Measurements from ENCODE around the gene SRSF4.
A peak's percentile ranks its signal among the peaks of the same experiment; 100 is the strongest.
"Not testable (repeated sequence)": the region's sequence is repeated elsewhere in the genome, so short reads cannot be mapped to it uniquely, and the experiment has no call there.

SRSF4 gene

DNA sequence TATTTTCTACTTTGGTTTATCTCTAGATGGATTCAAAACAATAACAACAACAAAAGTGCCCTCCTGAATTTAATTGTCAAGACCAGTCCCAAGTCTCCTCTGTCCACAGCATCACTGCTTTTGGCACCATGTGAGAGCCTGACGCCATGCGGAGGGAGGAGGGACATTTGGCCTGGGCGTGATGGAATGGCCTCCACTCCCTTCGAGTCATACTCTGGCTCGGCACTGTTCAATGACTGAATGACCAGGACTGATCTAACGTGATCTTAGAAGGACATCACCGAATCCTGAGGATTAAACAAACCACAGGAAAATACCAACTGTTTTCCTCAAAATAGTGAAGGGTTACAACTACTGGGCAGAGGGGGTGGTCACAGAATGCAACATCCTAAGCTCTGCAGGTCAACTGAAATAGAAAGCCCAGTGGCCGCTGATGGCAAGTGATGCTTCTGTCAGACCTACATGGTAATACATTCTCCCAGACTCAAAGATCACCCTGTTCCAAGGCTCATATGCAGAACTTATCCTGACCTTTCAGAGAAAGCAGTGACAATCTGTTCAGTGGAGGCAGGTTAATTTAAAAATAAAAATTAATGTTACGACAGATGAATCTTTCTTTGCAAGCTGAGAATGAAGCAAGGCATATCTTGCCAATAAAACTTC lies 19.1 kb downstream of the SRSF4 start:
- DNase-seq = no peak

DNA sequence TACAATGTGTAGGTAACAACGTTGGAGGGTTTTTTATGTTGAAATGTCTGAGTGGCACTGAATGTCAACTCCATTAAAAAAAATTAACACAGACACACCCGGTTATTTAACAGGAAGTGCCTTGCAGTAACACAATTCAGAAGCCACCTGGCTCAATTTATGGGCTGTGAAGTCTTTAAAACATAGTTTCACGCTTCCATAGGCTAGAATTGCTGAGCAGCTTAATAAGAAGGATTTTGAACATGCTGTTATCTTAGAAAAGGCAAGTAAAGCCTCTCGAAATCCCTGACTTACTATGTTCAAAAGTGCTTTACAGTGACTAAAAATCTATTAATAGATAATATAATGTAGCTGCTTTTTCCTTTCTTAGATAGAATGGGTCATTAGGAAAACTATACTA lies 19.7 kb downstream of the SRSF4 start:
- no peak for DNase-seq

DNA sequence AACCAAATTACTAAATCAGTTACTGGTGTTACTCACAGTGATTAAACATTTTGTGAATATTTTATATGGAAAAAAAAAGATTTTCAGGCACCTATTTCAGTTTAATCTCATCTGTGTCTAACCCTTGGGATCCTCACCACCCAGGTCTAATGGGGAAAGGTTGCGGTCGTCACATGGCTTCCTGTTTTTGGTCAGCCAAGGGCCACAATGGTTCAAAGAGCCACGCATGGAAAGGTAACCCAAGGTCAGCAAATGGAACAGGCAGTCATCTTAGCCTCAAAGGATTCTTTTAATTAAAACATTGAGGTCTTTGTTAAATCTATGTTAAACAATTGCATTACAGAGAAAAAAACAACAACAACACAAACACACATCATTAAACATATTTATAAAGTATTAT lies 21.9 kb downstream of the SRSF4 start:
- DNase-seq = no peak

DNA sequence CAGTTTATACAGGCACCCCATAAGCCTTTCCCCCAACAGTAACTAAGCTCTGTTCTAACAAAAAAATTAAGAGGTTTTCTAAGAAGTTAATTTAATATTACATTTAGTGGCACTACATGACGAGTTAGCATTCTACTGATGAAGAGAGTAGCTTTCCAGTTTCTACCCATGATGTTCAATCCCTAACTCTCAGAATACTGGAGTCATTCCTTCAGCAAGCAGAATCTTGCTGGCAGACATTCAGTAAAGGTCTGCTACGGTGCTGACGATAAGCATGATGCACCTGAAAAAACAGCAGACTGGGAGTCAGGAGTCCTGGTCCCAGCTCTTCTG lies 24.5 kb downstream of the SRSF4 start:
- no peak for DNase-seq

DNA sequence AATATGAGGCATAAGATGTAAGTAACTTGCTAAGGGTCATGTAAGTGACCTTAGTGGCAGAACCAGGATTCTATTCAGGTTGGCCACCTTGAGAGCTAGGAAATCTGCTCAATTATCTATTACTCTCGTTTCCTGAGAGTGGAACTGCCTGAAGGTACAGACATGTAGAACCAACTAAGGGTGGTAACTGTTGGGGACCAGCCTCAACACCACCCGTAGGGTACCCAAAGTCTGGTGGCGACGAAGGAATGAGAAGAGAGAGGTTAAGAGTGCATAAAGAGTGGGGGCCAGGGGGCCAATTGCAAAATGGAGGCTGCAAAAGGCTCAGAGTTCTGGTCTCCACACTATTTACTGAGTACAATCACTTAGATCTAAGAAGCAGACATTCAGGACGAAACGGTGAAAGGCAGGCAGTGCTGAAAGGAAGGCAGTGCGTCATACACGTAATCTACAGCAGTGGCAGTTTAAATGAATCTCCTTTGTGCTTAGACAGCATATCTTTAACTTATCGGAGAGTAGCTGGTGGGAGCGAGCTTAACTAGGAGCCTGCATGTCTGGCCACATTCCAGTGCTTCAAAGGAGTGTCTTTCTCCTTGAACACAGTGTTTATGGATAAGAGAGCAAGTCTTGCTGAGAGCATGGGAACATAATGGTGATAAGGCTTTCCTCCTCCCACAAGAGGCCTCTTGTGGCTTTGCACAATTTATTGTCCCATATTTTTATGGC lies 25.0 kb downstream of the SRSF4 start:
- DNase-seq = no peak

DNA sequence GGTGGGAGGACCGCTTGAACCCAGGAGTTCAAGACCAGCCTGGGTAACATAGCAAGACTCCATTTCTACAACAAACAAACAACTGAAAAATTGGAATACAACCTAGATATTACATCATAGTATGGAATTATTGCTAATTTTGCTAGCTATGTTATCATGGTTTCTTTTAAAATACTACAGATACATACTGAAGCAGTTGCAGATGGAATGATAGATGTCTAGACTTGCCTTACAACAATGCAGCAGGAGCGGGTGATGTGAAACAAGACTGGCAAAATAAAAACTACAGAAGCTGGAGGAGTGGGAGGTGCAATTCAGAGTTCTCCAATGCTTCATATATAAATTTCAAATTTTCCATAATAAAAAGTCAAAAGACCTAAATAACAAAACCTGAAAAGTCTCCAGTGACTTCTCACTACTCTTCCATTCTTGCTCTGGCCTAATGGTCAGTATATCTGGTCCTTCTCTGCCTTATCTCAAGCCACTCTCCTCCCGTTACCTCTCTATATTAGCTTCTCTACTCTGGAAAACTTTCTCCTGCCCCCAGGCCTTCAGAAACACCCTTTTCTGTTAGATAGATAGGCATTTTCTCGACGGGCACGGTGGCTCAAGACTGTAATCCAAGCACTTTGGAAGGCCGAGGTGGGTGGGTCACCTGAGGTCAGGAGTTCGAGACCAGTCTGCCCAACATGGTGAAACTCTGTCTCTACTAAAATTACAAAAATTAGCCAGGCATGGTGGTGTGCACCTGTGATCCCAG lies 29.5 kb downstream of the SRSF4 start:
- no peak for DNase-seq

DNA sequence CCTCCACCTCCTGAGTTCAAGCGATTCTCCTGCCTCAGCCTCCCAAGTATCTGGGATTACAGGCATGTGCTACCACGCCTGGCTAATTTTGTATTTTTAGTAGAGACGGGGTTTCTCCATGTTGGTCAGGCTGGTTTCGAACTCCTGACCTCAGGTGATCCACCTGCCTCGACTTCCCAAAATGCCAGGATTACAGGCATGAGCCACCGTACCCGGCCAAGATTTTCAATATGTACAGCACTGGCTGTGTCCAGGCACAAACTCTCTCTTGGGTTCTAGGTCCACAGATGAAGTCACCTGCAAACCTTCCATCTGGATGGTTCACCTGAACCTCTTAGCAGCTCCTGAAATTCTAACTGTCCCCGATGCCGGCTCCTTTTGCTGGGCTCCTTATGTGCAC lies 31.4 kb downstream of the SRSF4 start:
- not testable (repeated sequence) for DNase-seq

DNA sequence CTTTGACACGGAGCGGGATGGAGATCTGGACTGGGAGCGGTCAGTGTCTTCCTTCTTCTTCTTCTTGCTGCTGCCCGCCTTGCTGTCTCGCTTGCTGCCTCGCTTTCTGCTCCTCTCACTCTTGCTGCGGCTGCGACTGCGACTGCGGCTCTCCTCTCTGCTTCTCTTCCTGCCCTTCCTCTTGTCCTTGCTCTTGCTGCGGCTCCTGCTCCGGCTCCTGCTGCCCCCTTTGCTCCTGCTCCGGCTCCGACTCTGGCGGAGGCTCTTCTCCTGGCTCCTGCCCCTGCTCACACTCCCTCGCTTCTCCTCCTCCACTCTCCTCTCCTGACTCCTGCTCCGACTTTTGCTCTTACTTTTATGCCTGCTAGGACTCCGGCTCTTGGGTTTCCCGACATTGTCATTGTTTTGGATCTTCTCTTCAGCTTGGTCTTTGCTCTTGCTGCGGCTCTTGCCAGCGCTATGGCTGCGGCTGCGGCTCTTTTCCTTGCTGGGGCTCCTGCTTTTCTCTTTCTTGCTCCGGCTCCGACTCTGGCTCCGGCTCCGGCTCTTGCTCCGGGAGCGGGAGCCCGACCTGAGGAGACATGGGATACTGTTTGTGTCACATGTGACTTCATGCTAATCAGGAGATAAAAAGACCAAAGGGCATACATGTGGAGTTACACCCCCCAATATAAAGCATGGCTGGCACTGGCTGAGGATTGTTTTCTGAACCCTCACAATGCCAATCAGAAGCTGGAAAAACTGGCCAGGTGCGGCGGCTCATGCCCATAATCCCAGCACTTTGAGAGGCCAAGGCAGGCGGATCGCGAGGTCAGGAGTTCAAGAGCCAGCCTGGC lies 32.8 kb downstream of the SRSF4 start:
- DNase-seq = no peak

DNA sequence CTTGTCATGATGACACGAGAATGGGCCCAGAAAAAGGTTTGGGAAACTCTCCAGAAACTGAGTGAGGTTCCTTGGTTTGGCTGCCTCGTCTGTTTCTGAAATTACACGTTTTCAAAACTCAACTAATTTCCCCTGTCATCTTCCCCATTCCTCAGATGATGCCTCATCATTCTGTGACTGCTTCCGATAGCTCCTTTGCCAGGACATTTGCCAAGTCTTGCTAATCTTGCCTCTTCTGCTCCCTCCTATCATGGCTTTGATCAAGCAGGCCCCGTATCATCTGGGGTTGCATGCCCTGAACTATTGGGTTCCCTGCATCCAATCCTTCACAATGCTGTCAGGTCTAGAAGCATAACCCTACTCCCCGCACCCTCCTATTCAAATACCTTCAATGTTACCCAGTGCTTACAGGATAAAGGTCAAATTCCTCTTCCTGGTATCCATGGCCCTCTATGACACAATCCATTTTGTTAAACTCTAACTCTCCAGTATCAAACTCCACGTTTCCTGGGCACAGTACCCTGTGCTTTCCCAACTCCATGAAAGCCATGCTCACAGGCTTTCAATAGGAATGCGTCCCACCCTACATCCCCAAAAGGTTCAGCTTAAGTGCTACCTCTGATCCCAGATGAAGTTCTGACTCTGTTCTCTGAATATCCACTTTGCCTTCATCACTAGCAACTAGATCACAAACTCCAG lies 35.8 kb downstream of the SRSF4 start:
- DNase-seq = no peak

DNA sequence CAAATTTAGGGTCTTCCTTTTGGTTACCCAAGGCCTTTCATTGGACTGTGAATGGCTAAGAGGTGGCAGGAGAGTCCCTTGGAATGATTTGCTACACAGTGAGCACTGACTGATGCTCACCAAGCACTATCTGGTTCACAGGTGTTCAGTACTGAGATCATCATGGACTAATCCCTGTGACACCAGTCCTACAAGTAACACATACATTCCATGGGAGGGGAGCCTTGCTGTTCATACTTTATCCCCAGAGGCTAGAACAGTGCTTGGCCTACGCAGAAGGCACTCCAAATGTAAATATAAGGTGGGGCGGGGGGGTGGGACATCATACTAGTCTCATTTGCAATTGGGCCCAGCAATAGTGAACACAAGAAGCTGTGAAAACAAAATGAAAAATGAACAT lies 37.5 kb downstream of the SRSF4 start:
- no peak for DNase-seq

DNA sequence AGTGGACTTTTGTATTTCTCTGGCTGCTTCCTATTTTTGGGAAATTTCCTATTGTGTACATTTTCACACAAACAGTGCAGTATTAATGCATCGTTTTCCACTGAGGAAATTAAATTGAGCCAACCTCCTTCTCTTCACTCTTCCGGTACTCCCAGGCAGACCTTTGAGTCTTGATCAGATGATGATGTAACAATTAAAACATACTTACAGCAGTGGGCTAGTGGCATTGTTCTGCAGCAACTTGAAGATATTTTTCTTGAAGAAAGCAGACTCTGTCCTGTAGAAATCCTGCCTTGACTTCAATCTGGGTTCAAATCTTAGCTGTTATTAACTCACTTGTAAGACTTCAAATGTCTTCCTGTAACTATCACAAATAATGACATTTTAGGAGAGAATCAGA lies 39.0 kb downstream of the SRSF4 start:
- no peak for DNase-seq

DNA sequence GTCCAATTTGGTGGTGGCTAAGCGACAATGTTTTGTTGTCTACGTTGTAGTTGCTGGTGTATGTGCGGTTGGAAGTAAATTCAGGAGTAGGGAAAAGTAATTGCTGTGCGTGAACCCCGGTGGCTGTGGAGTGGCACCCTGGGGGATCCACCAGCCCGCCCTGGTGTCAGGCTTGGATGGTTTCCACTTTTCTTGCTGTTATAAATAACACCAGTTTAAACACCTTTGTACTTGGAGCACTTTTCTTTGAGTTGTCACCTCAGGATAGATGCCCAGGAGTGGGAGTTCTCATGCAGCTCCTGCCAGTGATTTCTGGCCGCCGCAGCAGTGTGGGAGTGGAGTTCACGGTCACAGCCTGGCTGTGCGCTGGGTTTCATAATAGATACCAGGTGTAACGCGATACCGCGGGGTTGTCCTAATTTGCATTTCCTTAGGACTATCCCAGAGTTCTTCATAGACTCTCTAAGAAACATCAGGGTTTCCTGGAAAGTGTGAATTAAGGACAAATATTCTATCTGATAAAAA lies 45.2 kb downstream of the SRSF4 start:
- DNase-seq = no peak

DNA sequence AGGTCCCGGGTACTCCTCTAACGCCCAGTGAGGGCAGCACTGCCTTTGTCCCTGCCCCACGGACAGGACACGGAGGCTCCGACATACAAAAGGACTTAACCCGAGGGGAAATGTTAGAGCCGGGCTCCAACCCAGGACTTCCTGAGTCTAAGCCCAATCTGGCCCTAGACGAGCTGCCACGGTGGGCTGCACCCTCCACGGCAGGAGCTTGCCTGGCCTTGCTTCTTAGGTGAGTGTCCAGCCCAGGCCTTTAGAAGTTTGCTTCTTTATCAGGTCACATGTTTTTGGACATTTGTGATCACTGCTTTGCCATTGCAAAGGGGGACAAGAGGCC lies 47.0 kb downstream of the SRSF4 start:
- no peak for DNase-seq

DNA sequence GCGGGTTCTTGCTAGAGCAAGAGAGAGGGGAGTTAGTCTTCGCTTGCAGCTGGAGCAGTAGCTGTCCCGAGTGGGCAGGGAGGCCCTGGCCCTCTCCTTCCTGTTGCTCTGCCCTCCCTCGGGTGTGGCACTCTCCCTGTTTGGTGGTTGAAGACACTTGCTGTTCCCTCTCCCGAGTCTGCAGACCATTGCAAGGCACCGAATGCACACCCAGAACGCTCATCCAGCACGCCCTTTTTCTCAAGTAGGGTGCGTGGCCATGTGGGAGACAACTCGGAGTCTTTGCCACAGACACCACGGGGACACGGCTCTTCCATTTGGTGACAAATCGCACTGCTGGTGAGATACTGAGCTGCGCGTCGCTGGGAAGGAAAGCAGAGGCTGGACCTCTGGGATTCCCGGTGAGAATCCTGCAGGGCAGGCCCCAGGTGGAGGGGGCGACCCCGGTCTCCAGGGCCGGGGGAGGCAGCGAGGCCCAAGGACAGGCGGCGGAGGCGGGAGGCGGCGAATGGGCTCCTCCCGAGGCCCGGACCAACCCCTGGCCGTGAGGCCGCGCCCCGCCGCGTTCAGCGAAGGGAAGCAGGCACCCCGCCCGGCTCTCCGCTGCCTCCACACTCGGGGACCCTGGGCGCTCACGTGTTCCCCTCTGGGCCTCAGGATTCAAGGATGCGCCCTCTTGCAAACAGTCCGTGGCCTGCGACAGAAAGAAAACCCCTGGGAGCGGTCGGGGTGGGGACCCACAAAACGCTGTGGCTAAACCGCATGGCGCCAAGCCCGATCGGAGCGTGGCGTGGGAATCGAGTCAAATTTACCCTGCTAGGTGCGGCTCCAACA lies 47.6 kb downstream of the SRSF4 start:
- no peak for DNase-seq

DNA sequence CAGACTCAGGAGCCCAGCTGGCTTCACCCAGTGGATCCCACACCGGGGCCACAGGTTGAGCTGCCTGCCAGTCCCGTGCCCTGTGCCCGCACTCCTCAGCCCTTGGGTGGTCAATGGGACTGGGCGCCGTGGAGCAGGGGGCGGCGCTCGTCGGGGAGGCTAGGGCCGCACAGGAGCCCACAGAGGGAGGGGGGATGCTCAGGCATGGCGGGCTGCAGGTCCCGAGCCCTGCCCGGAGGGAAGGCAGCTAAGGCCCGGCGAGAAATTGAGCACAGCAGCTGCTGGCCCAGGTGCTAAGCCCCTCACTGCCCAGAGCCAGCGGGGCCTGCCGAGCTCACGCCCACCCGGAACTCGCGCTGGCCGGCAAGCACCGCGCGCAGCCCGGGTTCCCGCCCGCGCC lies 50.6 kb downstream of the SRSF4 start:
- not testable (repeated sequence) for DNase-seq

DNA sequence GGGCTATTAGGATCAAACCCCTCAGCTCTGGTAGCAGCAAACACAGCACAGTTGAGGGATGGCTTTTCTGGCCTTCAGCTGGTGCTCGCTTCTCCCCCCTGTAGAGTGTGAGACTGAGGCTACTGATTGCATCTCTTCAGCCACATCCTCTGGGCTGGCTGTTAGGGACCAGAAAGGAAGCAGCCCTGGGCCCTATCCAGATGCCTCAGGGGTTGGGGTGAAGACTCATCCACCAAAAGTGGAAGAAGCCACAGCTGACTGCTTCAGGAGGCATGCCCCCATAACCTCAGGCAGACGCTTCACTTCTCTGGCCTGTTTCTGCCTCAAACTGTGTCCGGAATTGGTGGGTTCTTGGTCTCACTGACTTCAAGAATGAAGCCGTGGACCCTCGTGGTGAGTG lies 51.8 kb downstream of the SRSF4 start:
- no peak for DNase-seq

DNA sequence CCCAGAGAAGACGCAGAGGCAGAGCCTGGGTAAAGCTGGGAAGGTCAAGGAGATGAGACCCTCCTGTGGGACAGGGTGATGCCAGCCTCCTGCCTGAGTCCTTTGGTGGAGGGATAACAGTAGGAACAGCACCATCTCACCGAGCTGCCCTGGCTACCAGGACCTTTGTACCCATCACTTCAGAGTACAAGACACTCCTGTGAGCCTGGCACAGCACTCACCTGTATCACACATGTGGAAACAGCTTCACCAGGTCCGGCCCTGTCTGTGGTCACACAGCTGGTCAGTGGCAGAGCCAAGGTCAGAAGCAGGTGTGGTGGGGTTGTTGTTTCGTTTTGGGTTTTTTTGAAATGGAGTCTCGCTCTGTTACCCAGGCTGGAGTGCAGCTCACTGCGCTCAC lies 53.0 kb downstream of the SRSF4 start:
- DNase-seq = no peak

DNA sequence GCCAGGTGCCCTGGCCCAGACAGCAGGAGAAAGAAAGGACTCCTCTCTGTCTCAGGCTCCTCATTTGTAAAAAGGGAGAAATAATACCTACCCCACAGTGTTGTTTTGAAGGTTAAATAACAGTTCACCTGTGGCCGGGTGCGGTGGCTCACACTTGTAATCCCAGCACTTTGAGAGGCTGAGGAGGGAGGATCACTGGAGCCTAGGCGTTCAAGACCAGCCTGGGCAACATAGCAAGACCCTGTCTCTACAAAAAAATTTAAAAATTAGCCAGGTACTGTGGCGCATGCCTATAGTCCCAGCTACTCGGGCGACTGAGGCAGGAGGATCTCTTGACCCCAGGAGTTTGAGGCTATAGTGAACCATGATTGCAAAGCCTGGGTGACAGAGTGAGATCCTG lies 55.5 kb downstream of the SRSF4 start:
- DNase-seq = no peak

DNA sequence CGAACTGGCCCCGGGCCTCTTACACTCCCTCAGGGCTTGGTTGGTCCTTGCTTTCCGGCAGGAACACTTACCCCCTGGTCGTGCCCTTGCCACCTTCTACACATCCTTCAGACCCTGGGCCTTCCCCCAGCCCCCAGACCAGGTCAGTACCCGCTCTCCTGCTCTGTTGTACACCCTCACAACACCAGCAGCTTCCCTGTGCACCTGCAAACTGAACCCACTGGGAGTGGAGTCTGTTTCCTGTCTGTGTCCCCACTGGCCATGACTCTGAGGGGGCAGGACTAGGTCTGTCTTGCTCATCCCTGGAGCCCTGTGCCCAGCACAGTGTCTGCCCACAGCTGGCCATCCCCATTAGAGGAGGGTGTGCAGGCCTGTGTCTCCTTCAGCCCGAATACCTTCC lies 55.9 kb downstream of the SRSF4 start:
- no peak for DNase-seq

DNA sequence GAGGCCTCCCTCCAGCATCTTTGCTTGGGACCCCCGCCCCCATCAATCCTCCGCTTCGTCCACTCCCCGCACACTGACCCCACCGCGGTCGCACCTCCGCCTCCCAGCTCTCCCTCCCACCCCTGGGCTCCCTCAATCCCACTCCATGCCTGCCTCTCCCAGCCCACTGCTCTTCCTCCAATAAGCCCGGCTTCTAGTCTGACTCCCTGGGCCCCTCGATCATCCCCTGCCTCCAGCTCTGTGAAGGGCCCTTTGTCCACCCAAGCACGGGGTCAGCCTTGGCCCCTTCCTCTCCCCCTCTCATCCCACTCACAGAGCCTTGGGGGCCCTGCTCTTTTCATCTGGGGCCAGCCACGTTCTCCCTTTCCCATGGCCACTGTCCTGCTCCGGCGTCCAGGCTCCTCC lies 56.5 kb downstream of the SRSF4 start:
- DNase-seq = no peak

DNA sequence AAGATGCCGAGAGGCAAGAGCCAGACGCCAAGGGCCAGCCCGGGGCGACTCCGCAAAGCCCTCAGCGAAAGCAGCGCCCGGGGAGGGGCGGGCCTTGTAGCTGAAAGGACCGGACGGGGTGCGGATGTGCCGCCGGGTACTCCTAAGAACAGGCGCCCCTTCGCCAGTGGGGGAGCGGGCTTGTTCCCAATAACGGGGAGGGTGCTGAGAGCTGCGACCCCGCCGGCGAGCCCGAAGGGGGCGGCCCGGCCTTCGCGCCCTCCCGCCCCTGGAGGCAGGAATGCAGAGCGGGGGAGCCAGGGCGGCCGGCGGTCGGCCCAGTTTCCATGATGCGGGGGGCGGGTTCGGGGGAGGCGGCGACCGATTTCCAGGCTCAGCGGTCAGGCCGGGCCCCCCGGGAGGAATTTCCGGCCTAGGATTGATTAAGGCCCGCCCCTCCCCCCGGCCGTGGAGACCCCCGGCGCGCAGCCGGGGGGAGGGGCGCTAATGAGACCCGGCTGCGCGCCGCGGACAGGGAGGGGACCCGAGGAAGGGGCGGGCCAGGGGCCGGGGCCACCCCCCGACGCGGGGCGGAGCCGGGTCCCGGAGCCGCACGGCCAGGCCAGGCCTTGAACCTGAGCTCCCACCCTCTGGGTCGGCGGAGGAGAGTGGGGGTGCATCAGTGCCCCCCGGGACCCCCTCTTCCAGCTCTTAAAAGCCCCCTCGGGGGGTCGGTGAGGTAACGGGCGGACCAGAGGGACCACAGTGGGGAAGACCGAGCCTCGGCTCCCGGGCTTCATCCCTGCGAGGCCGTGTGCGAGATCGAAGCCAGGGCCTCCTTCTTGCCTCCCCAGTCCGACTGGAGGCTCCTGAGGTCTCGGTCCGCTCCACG lies 57.1 kb downstream of the SRSF4 start:
- peak; percentile 41 to 44 for DNase-seq

All from activated CD4-positive, alpha-beta T cell treated with anti-CD3 and anti-CD28 coated beads, Interleukin-2, amount 50 U/mL, for 4 hours (primary cell).